GM19025 (cell line): ENCODE data around the gene GABRA4.

Experiments used
- ATAC-seq: cut with Tn5 transposase; IDR thresholded peaks from one replicate; pipeline ENCODE4 v1.9.1; 2021; ENCODE audit warnings: mild to moderate bottlenecking, low read depth, moderate library complexity; ENCODE audit not compliant: unreplicated experiment

GABRA4 gene

GRCh38 chr4:46993075-46994006 is at the start of gene GABRA4:
GABRA4 (minus strand) TSS chr4:46993581; CDS start chr4:46993424, 157 bp downstream.
- no peak for ATAC-seq

GRCh38 chr4:47040828-47041227 is 47.4 kb upstream of the GABRA4 start:
- ATAC-seq = no peak

GRCh38 chr4:47038263-47038662 is 44.9 kb upstream of the GABRA4 start:
- ATAC-seq = no peak

GRCh38 chr4:47032405-47033106 is 39.2 kb upstream of the GABRA4 start:
- peak; percentile 93 for ATAC-seq

GRCh38 chr4:47031751-47032404 is 38.5 kb upstream of the GABRA4 start:
- ATAC-seq = peak; percentile 26

- ATAC-seq = no peak
These were observed 37.8 kb upstream of the GABRA4 start, which contains the start of gene GABRB1 for GRCh38 chr4:47031011-47031678. GABRB1 (plus strand) TSS chr4:47031567.

- ATAC-seq = no peak
These were observed 24.1 kb upstream of the GABRA4 start for GRCh38 chr4:47017494-47017893.

- no peak for ATAC-seq
These were observed 23.7 kb upstream of the GABRA4 start for GRCh38 chr4:47017081-47017480.

- no peak for ATAC-seq
These were observed 20.0 kb upstream of the GABRA4 start for GRCh38 chr4:47013373-47013772.

GRCh38 chr4:47012676-47013075 is 19.3 kb upstream of the GABRA4 start:
- ATAC-seq = no peak

- peak; percentile 90 for ATAC-seq
These were observed 17.6 kb upstream of the GABRA4 start for GRCh38 chr4:47010912-47011446.

- ATAC-seq = no peak
These were observed 17.0 kb upstream of the GABRA4 start for GRCh38 chr4:47010347-47010911.

- no peak for ATAC-seq
These were observed 9.2 kb upstream of the GABRA4 start for GRCh38 chr4:47002580-47002979.

- no peak for ATAC-seq
These were observed 7.0 kb upstream of the GABRA4 start for GRCh38 chr4:47000406-47000805.

GRCh38 chr4:46999566-46999965 is 6.2 kb upstream of the GABRA4 start:
- ATAC-seq = no peak

GRCh38 chr4:46994007-46994405 is 625 bp upstream of the GABRA4 start:
- ATAC-seq = no peak

GRCh38 chr4:46992338-46992737 is 1.0 kb downstream of the GABRA4 start:
- no peak for ATAC-seq

- ATAC-seq = peak; percentile 59
These were observed 6.3 kb downstream of the GABRA4 start for GRCh38 chr4:46986922-46987638.

GRCh38 chr4:46984781-46985180 is 8.6 kb downstream of the GABRA4 start:
- ATAC-seq = no peak
